ENCODE results near the gene CD2AP. TPM values are rescaled to one million over a fixed set of nuclear protein-coding genes. Genes with fewer than 3 reads are reported as not detected.

The CD2AP gene
- total and polyA plus RNA-seq, 2 of the 8 experiments (the other 6 are each of a cell fraction or from before 2014, with no cell fraction given): 8.6 to 75.6 TPM

DNA sequence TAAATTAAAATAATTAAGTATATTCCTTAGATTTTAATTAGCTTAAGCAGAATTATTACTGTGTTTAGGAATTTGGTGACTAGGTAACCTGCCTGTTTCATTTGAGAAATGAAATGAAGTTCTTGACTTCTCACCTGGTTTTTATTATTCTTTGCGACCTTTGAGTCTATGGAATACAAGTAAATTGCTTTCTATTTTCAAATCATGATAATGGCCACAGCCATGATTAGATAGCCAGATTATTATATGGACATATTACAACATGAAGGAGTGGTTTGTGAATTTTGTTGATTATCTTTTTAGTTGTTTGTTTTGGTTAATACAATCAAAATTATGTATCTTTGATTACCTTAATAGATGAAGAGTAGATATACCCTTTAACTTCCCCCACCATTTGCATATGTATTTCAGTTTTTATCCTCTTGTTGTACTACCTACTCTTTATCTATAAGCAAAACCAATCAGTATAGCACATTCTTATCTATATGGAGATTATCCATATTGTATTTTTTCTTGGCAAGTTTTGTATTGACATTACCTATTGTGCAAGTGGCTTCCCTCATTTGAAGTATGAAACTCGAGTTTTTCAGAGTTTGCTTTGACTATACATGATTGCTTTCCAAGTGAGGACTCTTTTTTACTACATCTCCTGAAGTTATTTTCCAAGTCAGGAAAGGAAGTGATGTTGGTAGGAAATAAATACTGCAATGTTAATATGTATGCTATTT is 47.9 kb downstream of the CD2AP start (continued):
- TF ChIP-seq CBX5 (IDR thresholded peaks at IDR 0.05; ENCODE audit: low read depth, low read length) (no peak), CEBPB (IDR thresholded peaks at IDR 0.05; ENCODE audit: low read depth, low read length) (no peak), RXRA (IDR thresholded peaks at IDR 0.05; ENCODE audit: insufficient read depth, low read depth, low read length) (no peak)
